Mesenchymal stem cell (in vitro differentiated cells and primary cell): ENCODE data around the gene GJD2.

Experiments used
- DNase-seq: peaks from one replicate; pipeline ENCODE4 v3.0.0-alpha.2; 2013
- H2AFZ ChIP-seq: one replicate; pipeline ENCODE4 v1.6.1; 2013; ENCODE audit warnings: low read depth, mild to moderate bottlenecking, control low read depth, inconsistent platforms, low read length, moderate library complexity
- H2AK5ac ChIP-seq: 2 replicates; pipeline ENCODE4 v1.6.1; 2013; ENCODE audit warnings: low read length, moderate library complexity, mild to moderate bottlenecking, inconsistent platforms; ENCODE audit not compliant: severe bottlenecking
- H2BK120ac ChIP-seq: one replicate; pipeline ENCODE4 v1.6.1; 2013; ENCODE audit warnings: low read depth, mild to moderate bottlenecking, inconsistent platforms, low read length, moderate library complexity
- H2BK12ac ChIP-seq, 2 experiments: one replicate each; pipeline ENCODE4 v1.6.1; 2013; ENCODE audit warnings: inconsistent platforms in 2 of 2, low read length in 2 of 2, mild to moderate bottlenecking in 2 of 2, moderate library complexity in 2 of 2, control low read depth in 1 of 2
- H2BK15ac ChIP-seq: one replicate; pipeline ENCODE4 v1.6.1; 2013; ENCODE audit warnings: mild to moderate bottlenecking, low read depth, inconsistent platforms; ENCODE audit not compliant: poor library complexity, severe bottlenecking
- H2BK5ac ChIP-seq: 2 replicates; pipeline ENCODE4 v1.6.1; 2013; ENCODE audit warnings: low read depth, mild to moderate bottlenecking, low read length, control low read depth, inconsistent platforms; ENCODE audit not compliant: poor library complexity, severe bottlenecking
- H3K14ac ChIP-seq, 2 experiments: one replicate each; pipeline ENCODE4 v1.6.1; 2013; ENCODE audit warnings: inconsistent platforms in 2 of 2, low read length in 2 of 2, control low read depth in 1 of 2, mild to moderate bottlenecking in 1 of 2, moderate library complexity in 1 of 2
- H3K18ac ChIP-seq, 2 experiments: one replicate each; pipeline ENCODE4 v1.6.1; 2013; ENCODE audit warnings: inconsistent platforms in 2 of 2, low read length in 2 of 2, control low read depth in 1 of 2, low read depth in 1 of 2, mild to moderate bottlenecking in 1 of 2
- H3K23ac ChIP-seq, 2 experiments: one replicate each; pipeline ENCODE4 v1.6.1; 2013; ENCODE audit warnings: inconsistent platforms in 2 of 2, low read length in 2 of 2, mild to moderate bottlenecking in 2 of 2, moderate library complexity in 2 of 2, control low read depth in 1 of 2
- H3K27ac ChIP-seq: 2 replicates; pipeline ENCODE4 v1.5.1; 2013; ENCODE audit warnings: mild to moderate bottlenecking, moderate library complexity, low read length, control low read depth, inconsistent platforms; ENCODE audit not compliant: poor library complexity, severe bottlenecking
- H3K27me3 ChIP-seq, 2 experiments: 2 replicates each; pipeline versions ENCODE4 v1.6.1 to v1.7.0; 2013; ENCODE audit warnings: low read length in 2 of 2, mild to moderate bottlenecking in 2 of 2, moderate library complexity in 2 of 2, control low read depth in 1 of 2, inconsistent platforms in 1 of 2; ENCODE audit not compliant: control insufficient read depth in 1 of 2, insufficient read depth in 1 of 2
- H3K36me3 ChIP-seq, 2 experiments: 2 replicates each; pipeline versions ENCODE4 v1.6.1 to v1.7.0; 2013; ENCODE audit warnings: low read length in 2 of 2, control low read depth in 1 of 2, inconsistent platforms in 1 of 2, low read depth in 1 of 2, mild to moderate bottlenecking in 1 of 2; ENCODE audit not compliant: insufficient read depth in 2 of 2, control insufficient read depth in 1 of 2
- H3K4ac ChIP-seq, 2 experiments: one replicate each; pipeline ENCODE4 v1.6.1; 2013; ENCODE audit warnings: inconsistent platforms in 2 of 2, low read length in 2 of 2, mild to moderate bottlenecking in 2 of 2, moderate library complexity in 2 of 2, control low read depth in 1 of 2, low read depth in 1 of 2
- H3K4me1 ChIP-seq: 2 replicates; pipeline ENCODE4 v1.6.1; 2013; ENCODE audit warnings: low read depth, low read length, control low read depth; ENCODE audit not compliant: control insufficient read depth, insufficient read depth
- H3K4me2 ChIP-seq: 2 replicates; pipeline ENCODE4 v1.6.1; 2013; ENCODE audit warnings: low read length, mild to moderate bottlenecking, inconsistent platforms; ENCODE audit not compliant: poor library complexity, severe bottlenecking
- H3K4me3 ChIP-seq, 2 experiments: 2 replicates each; pipeline versions ENCODE4 v1.5.1 to v1.7.0; 2013; ENCODE audit warnings: low read length in 2 of 2, mild to moderate bottlenecking in 2 of 2, control low read depth in 1 of 2, low read depth in 1 of 2; ENCODE audit not compliant: insufficient read depth in 1 of 2
- H3K79me1 ChIP-seq: replicated peaks from 2 replicates; pipeline ENCODE4 v1.6.1; 2013; ENCODE audit warnings: mild to moderate bottlenecking, control low read depth, low read length, inconsistent platforms; ENCODE audit not compliant: poor library complexity, severe bottlenecking
- H3K9ac ChIP-seq: 2 replicates; pipeline ENCODE4 v1.7.0; 2013; ENCODE audit warnings: mild to moderate bottlenecking, low read length, moderate library complexity
- H3K9me3 ChIP-seq: 2 replicates; pipeline ENCODE4 v1.7.0; 2013; ENCODE audit warnings: mild to moderate bottlenecking, low read length; ENCODE audit not compliant: control insufficient read depth
- H4K8ac ChIP-seq: one replicate; pipeline ENCODE4 v1.6.1; 2013; ENCODE audit warnings: inconsistent platforms, mild to moderate bottlenecking, low read length, moderate library complexity
- H4K91ac ChIP-seq: one replicate; pipeline ENCODE4 v1.6.1; 2013; ENCODE audit warnings: mild to moderate bottlenecking, low read length, inconsistent platforms
- WGBS: methylation state at CpG from one replicate; pipeline ENCODE4 v1.1.7; 2013; ENCODE audit warnings: mixed read lengths; 5-methylcytosine and 5-hydroxymethylcytosine counted together

Gene GJD2

GRCh38 chr15:34737477-34737876, 17.3 kb downstream of the GJD2 start:
- no peak overlapping the region for H2BK12ac ChIP-seq
- no peak overlapping the region for H2BK15ac ChIP-seq
- no peak overlapping the region for H4K8ac ChIP-seq
- no peaks in the 10 kb centered on the region for H3K4me1 ChIP-seq
- 59% methylated on average over 3 of the region's 3 CpGs for WGBS
- no peak overlapping the region for H3K4me3 ChIP-seq
- H3K18ac ChIP-seq, result no peak overlapping the region
- H3K9me3 ChIP-seq, result no peaks in the 10 kb centered on the region
- peaks cover 25 to 72% of the 10 kb centered on the region in 2 experiments for H3K27me3 ChIP-seq
- H2AFZ ChIP-seq, result no peak overlapping the region
- no peak overlapping the region for H4K91ac ChIP-seq
- no peaks in the 10 kb centered on the region for H3K36me3 ChIP-seq
- H2AK5ac ChIP-seq, result no peak overlapping the region
- H3K23ac ChIP-seq, result no peak overlapping the region
- no peak overlapping the region for H2BK5ac ChIP-seq
- no peak overlapping the region for H3K14ac ChIP-seq
- no peak for DNase-seq
- H3K27ac ChIP-seq, result no peak overlapping the region
- no peaks in the 10 kb centered on the region for H3K79me1 ChIP-seq
- H3K4me2 ChIP-seq, result no peak overlapping the region
- H3K4ac ChIP-seq, result no peak overlapping the region
- H2BK120ac ChIP-seq, result no peak overlapping the region
- H3K9ac ChIP-seq, result no peak overlapping the region

GRCh38 chr15:34734303-34734702, 20.5 kb downstream of the GJD2 start:
- Histone ChIP-seq H3K4me1 (no peaks in the 10 kb centered on the region), H2AFZ (no peak overlapping the region), H3K18ac (no peak overlapping the region), H2BK12ac (no peak overlapping the region), H3K27me3 (peaks cover 22 to 70% of the 10 kb centered on the region in 2 experiments), H3K9ac (no peak overlapping the region), H2AK5ac (no peak overlapping the region), H3K23ac (no peak overlapping the region), H3K4me3 (no peak overlapping the region), H3K27ac (no peak overlapping the region), H2BK5ac (no peak overlapping the region), H2BK15ac (no peak overlapping the region), H3K14ac (no peak overlapping the region), H3K4me2 (no peak overlapping the region), H3K9me3 (no peaks in the 10 kb centered on the region), H3K36me3 (no peaks in the 10 kb centered on the region), H2BK120ac (no peak overlapping the region), H3K79me1 (no peaks in the 10 kb centered on the region), H4K8ac (no peak overlapping the region), H4K91ac (no peak overlapping the region), H3K4ac (no peak overlapping the region)
- DNase-seq, result no peak
- 72% methylated on average over 4 of the region's 5 CpGs for WGBS

- no peak overlapping the region for H2BK15ac ChIP-seq
- no CpG with 5 or more reads among the region's 2 CpGs for WGBS
- no peak overlapping the region for H3K27ac ChIP-seq
- no peak overlapping the region for H3K14ac ChIP-seq
- H2BK120ac ChIP-seq, result no peak overlapping the region
- H2AK5ac ChIP-seq, result no peak overlapping the region
- H3K4me3 ChIP-seq, result no peak overlapping the region
- no peak overlapping the region for H4K91ac ChIP-seq
- H3K79me1 ChIP-seq, result no peaks in the 10 kb centered on the region
- H3K4ac ChIP-seq, result no peak overlapping the region
- H3K9me3 ChIP-seq, result no peaks in the 10 kb centered on the region
- H2AFZ ChIP-seq, result no peak overlapping the region
- H2BK5ac ChIP-seq, result no peak overlapping the region
- H3K23ac ChIP-seq, result no peak overlapping the region
- H3K9ac ChIP-seq, result no peak overlapping the region
- no peaks in the 10 kb centered on the region for H3K36me3 ChIP-seq
- peaks cover 20 to 73% of the 10 kb centered on the region in 2 experiments for H3K27me3 ChIP-seq
- H3K18ac ChIP-seq, result no peak overlapping the region
- H3K4me1 ChIP-seq, result no peaks in the 10 kb centered on the region
- H3K4me2 ChIP-seq, result no peak overlapping the region
- H4K8ac ChIP-seq, result no peak overlapping the region
- H2BK12ac ChIP-seq, result no peak overlapping the region
- DNase-seq, result no peak
These were observed 21.2 kb downstream of the GJD2 start for GRCh38 chr15:34733621-34734020.

GRCh38 chr15:34732430-34732829, 22.4 kb downstream of the GJD2 start:
- H2BK120ac ChIP-seq, result no peak overlapping the region
- H3K9ac ChIP-seq, result no peak overlapping the region
- no peak overlapping the region for H2BK12ac ChIP-seq
- H3K4me3 ChIP-seq, result no peak overlapping the region
- H3K27me3 ChIP-seq, result peaks cover 12 to 61% of the 10 kb centered on the region in 2 experiments
- H3K79me1 ChIP-seq, result no peaks in the 10 kb centered on the region
- no peak overlapping the region for H3K18ac ChIP-seq
- no peak overlapping the region for H3K23ac ChIP-seq
- H3K36me3 ChIP-seq, result no peaks in the 10 kb centered on the region
- no peak overlapping the region for H3K4me2 ChIP-seq
- DNase-seq, result no peak
- H4K8ac ChIP-seq, result no peak overlapping the region
- 79% methylated on average over 6 of the region's 6 CpGs for WGBS
- H2AFZ ChIP-seq, result no peak overlapping the region
- H3K14ac ChIP-seq, result no peak overlapping the region
- H2BK15ac ChIP-seq, result no peak overlapping the region
- no peak overlapping the region for H2AK5ac ChIP-seq
- no peak overlapping the region for H3K27ac ChIP-seq
- no peak overlapping the region for H3K4ac ChIP-seq
- H3K4me1 ChIP-seq, result no peaks in the 10 kb centered on the region
- H2BK5ac ChIP-seq, result no peak overlapping the region
- no peaks in the 10 kb centered on the region for H3K9me3 ChIP-seq
- peak overlapping the region; percentile 66 for H4K91ac ChIP-seq
